Stimulated activated CD8-positive, alpha-beta memory T cell treated with anti-CD3 and anti-CD28 coated beads, Interleukin-15, amount 100 ng/mL, for 1 hour (primary cell): Measurements from ENCODE around the gene ZNF70.

ENCODE experiments used
- DNase-seq: peaks from one replicate; pipeline ENCODE4 v3.0.0-alpha.2; 2020; ENCODE audit warnings: low read depth

Gene ZNF70

GRCh38 chr22:23716811-23717801 lies 33.8 kb downstream of the ZNF70 start:
- DNase-seq: peak; percentile 65

- no peak for DNase-seq
These were observed 35.0 kb downstream of the ZNF70 start for GRCh38 chr22:23715806-23716375.

- no peak for DNase-seq
These were observed 36.0 kb downstream of the ZNF70 start for GRCh38 chr22:23714596-23715578.

GRCh38 chr22:23713696-23714595 lies 37.0 kb downstream of the ZNF70 start:
- DNase-seq: no peak

GRCh38 chr22:23712256-23712655 lies 38.7 kb downstream of the ZNF70 start:
- no peak for DNase-seq

- DNase-seq: no peak
These were observed 41.8 kb downstream of the ZNF70 start for GRCh38 chr22:23709107-23709506.

- DNase-seq: no peak
These were observed 42.6 kb downstream of the ZNF70 start for GRCh38 chr22:23708270-23708669.

GRCh38 chr22:23705358-23705757 lies 45.6 kb downstream of the ZNF70 start:
- no peak for DNase-seq

GRCh38 chr22:23704829-23705228 lies 46.1 kb downstream of the ZNF70 start:
- no peak for DNase-seq

- no peak for DNase-seq
These were observed 46.9 kb downstream of the ZNF70 start for GRCh38 chr22:23704062-23704461.

- DNase-seq: no peak
These were observed 50.2 kb downstream of the ZNF70 start for GRCh38 chr22:23700706-23701105.

GRCh38 chr22:23698673-23699235 lies 52.2 kb downstream of the ZNF70 start:
- no peak for DNase-seq

GRCh38 chr22:23698094-23698493 lies 52.8 kb downstream of the ZNF70 start:
- no peak for DNase-seq

- no peak for DNase-seq
These were observed 53.6 kb downstream of the ZNF70 start for GRCh38 chr22:23697031-23697970.

- peak; percentile 38 for DNase-seq
These were observed 54.5 kb downstream of the ZNF70 start for GRCh38 chr22:23696326-23696851.

GRCh38 chr22:23695571-23696325 lies 55.2 kb downstream of the ZNF70 start:
- DNase-seq: no peak

GRCh38 chr22:23695141-23695540 lies 55.8 kb downstream of the ZNF70 start:
- no peak for DNase-seq

- DNase-seq: no peak
These were observed 56.8 kb downstream of the ZNF70 start for GRCh38 chr22:23693979-23694680.
